ENCODE data around the gene OR2C3. TPM values are rescaled to one million over a fixed set of nuclear protein-coding genes. Genes with fewer than 3 reads are reported as not detected.
A peak's percentile ranks its signal among the peaks of the same experiment; 100 is the strongest.

Gene OR2C3
- not detected in 2 replicates for total RNA-seq (2021)
- Bru-seq, nascent RNA, result not detected
- BruChase-seq, experiment 1, labeled RNA remaining after a 2-hour chase, result not detected
- BruChase-seq, experiment 2, labeled RNA remaining after a 6-hour chase, result not detected
- long read RNA-seq, result 0 reads

DNA sequence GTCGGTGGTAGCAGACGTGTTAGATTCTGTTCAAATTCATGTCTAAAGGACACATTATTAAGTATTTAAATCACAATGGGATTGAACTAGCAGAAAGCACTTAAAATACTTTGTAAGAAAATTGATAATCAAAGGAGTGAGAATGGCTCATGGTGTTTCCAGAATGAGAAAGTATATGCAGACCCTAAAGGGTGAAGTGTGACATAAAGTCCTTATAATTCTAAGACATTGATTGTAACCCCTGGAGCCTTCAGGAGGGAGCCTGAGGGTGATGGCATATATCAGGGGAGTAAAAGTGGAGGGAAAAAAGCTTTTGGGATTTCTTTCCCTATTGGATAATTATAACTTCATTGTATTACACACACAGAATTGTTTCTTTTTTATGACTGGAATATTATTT is at the start of gene OR2C3:
OR2C3 (minus strand) TSS at position 101 of the 400 bp plus-strand sequence. CDS start 3,929 bp downstream, outside the sequence.
- H3K9me3 ChIP-seq (ENCODE audit: insufficient read depth, low read depth), result no peaks in the 10 kb centered on the region
- no peaks in the 10 kb centered on the region for H3K9me2 ChIP-seq (ENCODE audit: insufficient read depth)
- H3K36me3 ChIP-seq (ENCODE audit: low read depth), result no peaks in the 10 kb centered on the region
- no peak within 1 kb of the TSS for H3K4me3 ChIP-seq
- no peak within 1 kb of the TSS for H3K27ac ChIP-seq
- POLR2A ChIA-PET (ENCODE audit: unreplicated experiment), result no interaction called here
- TF ChIP-seq, protein P1, sequence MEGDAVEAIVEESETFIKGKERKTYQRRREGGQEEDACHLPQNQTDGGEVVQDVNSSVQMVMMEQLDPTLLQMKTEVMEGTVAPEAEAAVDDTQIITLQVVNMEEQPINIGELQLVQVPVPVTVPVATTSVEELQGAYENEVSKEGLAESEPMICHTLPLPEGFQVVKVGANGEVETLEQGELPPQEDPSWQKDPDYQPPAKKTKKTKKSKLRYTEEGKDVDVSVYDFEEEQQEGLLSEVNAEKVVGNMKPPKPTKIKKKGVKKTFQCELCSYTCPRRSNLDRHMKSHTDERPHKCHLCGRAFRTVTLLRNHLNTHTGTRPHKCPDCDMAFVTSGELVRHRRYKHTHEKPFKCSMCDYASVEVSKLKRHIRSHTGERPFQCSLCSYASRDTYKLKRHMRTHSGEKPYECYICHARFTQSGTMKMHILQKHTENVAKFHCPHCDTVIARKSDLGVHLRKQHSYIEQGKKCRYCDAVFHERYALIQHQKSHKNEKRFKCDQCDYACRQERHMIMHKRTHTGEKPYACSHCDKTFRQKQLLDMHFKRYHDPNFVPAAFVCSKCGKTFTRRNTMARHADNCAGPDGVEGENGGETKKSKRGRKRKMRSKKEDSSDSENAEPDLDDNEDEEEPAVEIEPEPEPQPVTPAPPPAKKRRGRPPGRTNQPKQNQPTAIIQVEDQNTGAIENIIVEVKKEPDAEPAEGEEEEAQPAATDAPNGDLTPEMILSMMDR (conservative IDR thresholded peaks at IDR 0.05), result no peak
- TF ChIP-seq EZH2 (IDR thresholded peaks at IDR 0.05; ENCODE audit: low read depth), result no peak
- no peaks in the 10 kb centered on the region for H3K4me1 ChIP-seq (replicated peaks; ENCODE audit: insufficient read depth)
- no TSS peak for BruUV-seq (replicated peaks)
- intact Hi-C loops (cut with micrococcal nuclease; ENCODE audit: unreplicated experiment), result no loop called here
- CTCF ChIA-PET, result no interaction called here
- no peaks in the 10 kb centered on the region for H3F3A ChIP-seq (ENCODE audit: insufficient read depth, low read depth)
- H2AFZ ChIP-seq, result no peak within 1 kb of the TSS
- no peak within 1 kb of the TSS for H3K4me2 ChIP-seq
- no peaks in the 10 kb centered on the region for H3K27me3 ChIP-seq (ENCODE audit: insufficient read depth, low read depth)
- no peak for DNase-seq
- no peaks in the 10 kb centered on the region for H3K79me2 ChIP-seq (ENCODE audit: low read depth)
- H4K20me1 ChIP-seq (ENCODE audit: insufficient read depth), result no peaks in the 10 kb centered on the region

DNA sequence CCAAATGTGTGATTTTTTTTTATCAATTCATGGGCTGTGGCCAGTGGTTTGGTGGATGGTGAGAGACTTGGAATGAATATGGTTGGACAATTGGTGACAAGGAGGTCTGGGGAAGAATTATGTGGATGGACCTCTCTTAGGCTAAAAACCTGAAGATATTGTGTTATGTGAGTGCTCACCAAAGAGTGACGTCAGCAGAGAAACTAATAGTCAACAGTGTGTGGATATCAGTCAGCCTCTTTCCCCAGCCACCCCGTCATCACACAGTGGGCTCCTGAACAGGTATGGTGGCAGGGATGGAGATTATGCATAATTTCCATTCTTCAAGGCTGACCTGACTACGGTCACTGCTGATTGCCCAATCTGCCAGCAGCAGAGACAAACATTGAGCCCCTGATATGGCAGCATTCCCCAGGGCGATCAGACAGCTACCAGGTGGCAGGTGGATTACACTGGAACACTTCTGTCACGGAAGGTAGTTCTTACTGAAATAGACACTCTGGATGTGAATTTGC is 42.8 kb upstream of the OR2C3 start:
- no peak overlapping the region for H3K4me2 ChIP-seq
- no peak overlapping the region for H2AFZ ChIP-seq
- intact Hi-C loops (cut with micrococcal nuclease; ENCODE audit: unreplicated experiment), result loop anchor here (5.0 kb wide), 1 partner anchor 187 kb away; no protein-coding TSS in a partner anchor
- no peak overlapping the region for H3K27ac ChIP-seq
- no peak for DNase-seq
- TF ChIP-seq, protein P1 (conservative IDR thresholded peaks at IDR 0.05), result no peak
- no peaks in the 10 kb centered on the region for H3F3A ChIP-seq (ENCODE audit: insufficient read depth, low read depth)
- ChIA-PET CTCF (no interaction called here), POLR2A (ENCODE audit: unreplicated experiment) (no interaction called here)
- no peaks in the 10 kb centered on the region for H3K9me3 ChIP-seq (ENCODE audit: insufficient read depth, low read depth)
- no peaks in the 10 kb centered on the region for H3K27me3 ChIP-seq (ENCODE audit: insufficient read depth, low read depth)
- H3K9me2 ChIP-seq (ENCODE audit: insufficient read depth), result no peaks in the 10 kb centered on the region
- H3K79me2 ChIP-seq (ENCODE audit: low read depth), result no peaks in the 10 kb centered on the region
- H4K20me1 ChIP-seq (ENCODE audit: insufficient read depth), result no peaks in the 10 kb centered on the region
- no TSS peak for BruUV-seq (replicated peaks)
- no peaks in the 10 kb centered on the region for H3K4me1 ChIP-seq (replicated peaks; ENCODE audit: insufficient read depth)
- no peaks in the 10 kb centered on the region for H3K36me3 ChIP-seq (ENCODE audit: low read depth)
- H3K4me3 ChIP-seq, result no peak overlapping the region

DNA sequence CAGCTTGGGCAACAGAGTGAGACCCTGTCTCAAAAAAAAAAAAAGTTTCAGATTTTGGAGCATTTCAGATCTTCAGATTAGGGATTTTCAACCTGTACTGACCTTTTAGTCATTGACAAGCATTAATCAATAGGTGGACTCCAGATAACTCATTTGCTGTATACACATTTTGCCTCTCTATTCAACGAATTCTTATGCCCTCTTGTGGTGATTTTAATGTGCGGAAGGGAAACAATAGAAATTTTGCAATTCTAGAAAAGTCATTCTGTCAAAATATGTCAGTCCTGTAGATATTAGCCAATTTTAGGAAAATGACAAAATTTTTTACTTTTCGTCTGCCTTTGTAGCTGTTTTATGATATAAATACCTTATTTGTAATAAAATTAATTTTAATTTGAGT is 40.3 kb upstream of the OR2C3 start:
- no peaks in the 10 kb centered on the region for H3K27me3 ChIP-seq (ENCODE audit: insufficient read depth, low read depth)
- intact Hi-C loops (cut with micrococcal nuclease; ENCODE audit: unreplicated experiment), result loop anchor here (1.0 to 5.0 kb wide), 2 partner anchors 184 to 204 kb away; no protein-coding TSS in a partner anchor
- DNase-seq, result no peak
- no peaks in the 10 kb centered on the region for H4K20me1 ChIP-seq (ENCODE audit: insufficient read depth)
- ChIA-PET CTCF (no interaction called here), POLR2A (ENCODE audit: unreplicated experiment) (no interaction called here)
- no peaks in the 10 kb centered on the region for H3K79me2 ChIP-seq (ENCODE audit: low read depth)
- no peak overlapping the region for H2AFZ ChIP-seq
- H3K4me3 ChIP-seq, result no peak overlapping the region
- no peaks in the 10 kb centered on the region for H3K9me2 ChIP-seq (ENCODE audit: insufficient read depth)
- no peaks in the 10 kb centered on the region for H3K36me3 ChIP-seq (ENCODE audit: low read depth)
- H3K27ac ChIP-seq, result no peak overlapping the region
- H3K9me3 ChIP-seq (ENCODE audit: insufficient read depth, low read depth), result no peaks in the 10 kb centered on the region
- H3K4me1 ChIP-seq (replicated peaks; ENCODE audit: insufficient read depth), result no peaks in the 10 kb centered on the region
- H3K4me2 ChIP-seq, result no peak overlapping the region
- BruUV-seq (replicated peaks), result no TSS peak
- TF ChIP-seq EZH2 (IDR thresholded peaks at IDR 0.05; ENCODE audit: low read depth), result no peak
- TF ChIP-seq, protein P1 (conservative IDR thresholded peaks at IDR 0.05), result peak; percentile 50
- H3F3A ChIP-seq (ENCODE audit: insufficient read depth, low read depth), result no peaks in the 10 kb centered on the region
